HUES64 (cell line): ENCODE data around the gene MED12.

ENCODE experiments used
- H3K27ac ChIP-seq: 2 replicates; pipeline ENCODE4 v1.7.0; 2013; ENCODE audit warnings: low read depth, low read length, inconsistent platforms
- H3K27me3 ChIP-seq: 2 replicates; pipeline ENCODE4 v1.6.1; 2013; ENCODE audit warnings: mild to moderate bottlenecking, low read length; ENCODE audit not compliant: insufficient read depth
- H3K36me3 ChIP-seq: 2 replicates; pipeline ENCODE4 v1.6.1; 2013; ENCODE audit warnings: mild to moderate bottlenecking, low read length; ENCODE audit not compliant: insufficient read depth
- H3K4me1 ChIP-seq: 2 replicates; pipeline ENCODE4 v1.6.1; 2013; ENCODE audit warnings: mild to moderate bottlenecking, low read length, moderate library complexity; ENCODE audit not compliant: insufficient read depth
- H3K4me3 ChIP-seq: 2 replicates; pipeline ENCODE4 v1.5.1; 2013; ENCODE audit warnings: mild to moderate bottlenecking, low read length, moderate library complexity
- H3K9ac ChIP-seq: 2 replicates; pipeline ENCODE4 v1.6.1; 2013; ENCODE audit warnings: mild to moderate bottlenecking, low read depth, low read length
- H3K9me3 ChIP-seq: 2 replicates; pipeline ENCODE4 v1.6.1; 2013; ENCODE audit warnings: low read depth, low read length; ENCODE audit not compliant: insufficient read depth
- WGBS: fragments of 150-250, 120-280 bp; methylation state at CpG from one replicate; pipeline ENCODE4 v1.1.7; 2013; ENCODE audit warnings: missing lambda C conversion rate; 5-methylcytosine and 5-hydroxymethylcytosine counted together

MED12 gene

GRCh38 chrX:71096760-71097032 is 21.7 kb upstream of the MED12 start:
- Histone ChIP-seq H3K4me1 (peaks cover 6% of the 10 kb centered on the region), H3K9me3 (no peaks in the 10 kb centered on the region), H3K27me3 (peaks cover 45% of the 10 kb centered on the region), H3K36me3 (no peaks in the 10 kb centered on the region), H3K27ac (no peak overlapping the region), H3K4me3 (peak overlapping the region; percentile 71), H3K9ac (peak overlapping the region; percentile 50; the same call in 1 of the 2 replicates)
- 2% methylated on average over 9 of the region's 9 CpGs for WGBS

- H3K9ac ChIP-seq: no peak overlapping the region
- H3K9me3 ChIP-seq: no peaks in the 10 kb centered on the region
- peaks cover 14% of the 10 kb centered on the region for H3K4me1 ChIP-seq
- no peaks in the 10 kb centered on the region for H3K36me3 ChIP-seq
- 14% methylated on average over 1 of the region's 2 CpGs for WGBS
- peak overlapping the region; percentile 46 for H3K4me3 ChIP-seq
- no peak overlapping the region for H3K27ac ChIP-seq
- peaks cover 45% of the 10 kb centered on the region for H3K27me3 ChIP-seq
These were observed 20.1 kb upstream of the MED12 start for GRCh38 chrX:71098302-71098701.

GRCh38 chrX:71098951-71099506 is 19.4 kb upstream of the MED12 start:
- peaks cover 45% of the 10 kb centered on the region for H3K27me3 ChIP-seq
- H3K36me3 ChIP-seq: no peaks in the 10 kb centered on the region
- H3K4me1 ChIP-seq: peaks cover 18% of the 10 kb centered on the region
- no peaks in the 10 kb centered on the region for H3K9me3 ChIP-seq
- peak overlapping the region; percentile 31; the same call in 1 of the 2 replicates for H3K9ac ChIP-seq
- peak overlapping the region; percentile 46 for H3K4me3 ChIP-seq
- WGBS: 4% methylated on average over 4 of the region's 5 CpGs
- H3K27ac ChIP-seq: peak overlapping the region; percentile 64; the same call in 1 of the 2 replicates

- Histone ChIP-seq H3K27me3 (peaks cover 45% of the 10 kb centered on the region), H3K27ac (peak overlapping the region; percentile 60; the same call in 1 of the 2 replicates), H3K4me1 (peaks cover 25% of the 10 kb centered on the region), H3K36me3 (no peaks in the 10 kb centered on the region), H3K9me3 (no peaks in the 10 kb centered on the region), H3K9ac (peak overlapping the region; percentile 31; the same call in 1 of the 2 replicates), H3K4me3 (peak overlapping the region; percentile 46)
- 2% methylated on average over 4 of the region's 4 CpGs for WGBS
These were observed 18.7 kb upstream of the MED12 start for GRCh38 chrX:71099736-71100135.

GRCh38 chrX:71100581-71101505 is 17.6 kb upstream of the MED12 start:
- H3K4me1 ChIP-seq: peaks cover 25% of the 10 kb centered on the region
- 55% methylated on average over 31 of the region's 31 CpGs for WGBS
- H3K9me3 ChIP-seq: no peaks in the 10 kb centered on the region
- no peaks in the 10 kb centered on the region for H3K36me3 ChIP-seq
- H3K27ac ChIP-seq: no peak overlapping the region
- no peak overlapping the region for H3K9ac ChIP-seq
- H3K27me3 ChIP-seq: peaks cover 45% of the 10 kb centered on the region
- peak overlapping the region; percentile 46 for H3K4me3 ChIP-seq

- WGBS: 71% methylated on average over 1 of the region's 3 CpGs
These were observed 16.1 kb upstream of the MED12 start for GRCh38 chrX:71102292-71102691.

GRCh38 chrX:71103110-71103983 is 15.0 kb upstream of the MED12 start:
- H3K27me3 ChIP-seq: peaks cover 23% of the 10 kb centered on the region
- peak overlapping the region; percentile 85 for H3K27ac ChIP-seq
- peak overlapping the region; percentile 65 for H3K9ac ChIP-seq

More at GRCh38 chrX:71102292-71102691, 16.1 kb upstream of the MED12 start:
- H3K4me3 ChIP-seq: no peak overlapping the region
- H3K4me1 ChIP-seq: peaks cover 25% of the 10 kb centered on the region
- no peak overlapping the region for H3K27ac ChIP-seq
- H3K9me3 ChIP-seq: no peaks in the 10 kb centered on the region
- H3K9ac ChIP-seq: no peak overlapping the region
- H3K36me3 ChIP-seq: no peaks in the 10 kb centered on the region
- H3K27me3 ChIP-seq: peaks cover 33% of the 10 kb centered on the region

GRCh38 chrX:71105628-71106027 is 12.8 kb upstream of the MED12 start:
- Histone ChIP-seq H3K27me3 (peaks cover 10% of the 10 kb centered on the region), H3K9me3 (no peaks in the 10 kb centered on the region), H3K36me3 (no peaks in the 10 kb centered on the region), H3K9ac (no peak overlapping the region), H3K4me3 (no peak overlapping the region), H3K27ac (no peak overlapping the region), H3K4me1 (peaks cover 19% of the 10 kb centered on the region)
- 95% methylated on average over 3 of the region's 3 CpGs for WGBS

More at GRCh38 chrX:71103110-71103983, 15.0 kb upstream of the MED12 start:
- H3K9me3 ChIP-seq: no peaks in the 10 kb centered on the region
- peak overlapping the region; percentile 46 for H3K4me3 ChIP-seq
- WGBS: 3% methylated on average over 4 of the region's 10 CpGs
- peaks cover 24% of the 10 kb centered on the region for H3K4me1 ChIP-seq
- no peaks in the 10 kb centered on the region for H3K36me3 ChIP-seq

- H3K9ac ChIP-seq: no peak within 1 kb of the TSS
- 100% methylated on average over 1 of the region's 1 CpG for WGBS
- no peak within 1 kb of the TSS for H3K4me3 ChIP-seq
- peaks cover 6% of the 10 kb centered on the region; the same call in 1 of the 2 replicates for H3K27me3 ChIP-seq
- no peaks in the 10 kb centered on the region for H3K9me3 ChIP-seq
- H3K4me1 ChIP-seq: peaks cover 19% of the 10 kb centered on the region
- H3K36me3 ChIP-seq: no peaks in the 10 kb centered on the region
- no peak within 1 kb of the TSS for H3K27ac ChIP-seq
These were observed 12.0 kb upstream of the MED12 start, which contains the start of gene CXorf65 for GRCh38 chrX:71106427-71106826. CXorf65 (minus strand) TSS chrX:71106740; CDS start chrX:71106556, 184 bp downstream.

- Histone ChIP-seq H3K4me3 (no peak overlapping the region), H3K4me1 (peaks cover 17% of the 10 kb centered on the region), H3K27me3 (peaks cover 11% of the 10 kb centered on the region; the same call in 1 of the 2 replicates), H3K9me3 (no peaks in the 10 kb centered on the region), H3K9ac (no peak overlapping the region), H3K27ac (no peak overlapping the region), H3K36me3 (no peaks in the 10 kb centered on the region)
- 93% methylated on average over 4 of the region's 4 CpGs for WGBS
These were observed 11.2 kb upstream of the MED12 start for GRCh38 chrX:71107245-71107644.
